Testis (tissue), 2 donors: ENCODE results near the gene CACNA2D3.

Experiments
- POLR2A ChIP-seq: fragments of 450-650 bp; IDR thresholded peaks from one replicate; pipeline ENCODE4 v1.6.1; 2017; ENCODE audit warnings: antibody characterized with exemption, mild to moderate bottlenecking, moderate library complexity
- TF ChIP-seq, protein P1 (sequence below), 3 experiments: fragments of 450-650 bp in 2 of 3; fragments of 200-600 bp in 1 of 3; sonication (generic) in 1 of 3; IDR thresholded peaks; one replicate each; pipeline ENCODE4 v1.5.1; 2016 to 2019; ENCODE audit warnings: antibody characterized with exemption in 3 of 3, mild to moderate bottlenecking in 2 of 3, moderate library complexity in 1 of 3

DNA sequence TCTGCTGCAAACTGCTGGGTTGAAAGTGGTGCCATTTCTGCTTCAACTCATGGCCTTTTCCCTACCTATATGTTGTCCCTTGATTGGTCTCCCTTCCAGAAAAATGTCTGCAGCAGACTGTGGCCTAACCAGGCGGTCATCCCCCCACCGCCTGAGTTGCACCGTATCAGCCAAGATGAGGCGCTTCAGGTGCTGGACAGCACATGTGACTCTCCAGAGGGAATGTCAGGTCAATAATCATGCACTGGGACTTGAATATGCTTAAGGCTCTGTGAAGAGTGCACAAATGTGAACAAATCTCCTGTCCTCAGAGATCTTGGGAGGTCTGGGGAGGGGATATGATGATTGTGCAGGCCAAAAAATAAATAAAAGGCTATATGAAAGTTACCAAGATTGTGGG lies 773.3 kb downstream of the CACNA2D3 start:
- TF ChIP-seq POLR2A = no peak
- TF ChIP-seq, protein P1, sequence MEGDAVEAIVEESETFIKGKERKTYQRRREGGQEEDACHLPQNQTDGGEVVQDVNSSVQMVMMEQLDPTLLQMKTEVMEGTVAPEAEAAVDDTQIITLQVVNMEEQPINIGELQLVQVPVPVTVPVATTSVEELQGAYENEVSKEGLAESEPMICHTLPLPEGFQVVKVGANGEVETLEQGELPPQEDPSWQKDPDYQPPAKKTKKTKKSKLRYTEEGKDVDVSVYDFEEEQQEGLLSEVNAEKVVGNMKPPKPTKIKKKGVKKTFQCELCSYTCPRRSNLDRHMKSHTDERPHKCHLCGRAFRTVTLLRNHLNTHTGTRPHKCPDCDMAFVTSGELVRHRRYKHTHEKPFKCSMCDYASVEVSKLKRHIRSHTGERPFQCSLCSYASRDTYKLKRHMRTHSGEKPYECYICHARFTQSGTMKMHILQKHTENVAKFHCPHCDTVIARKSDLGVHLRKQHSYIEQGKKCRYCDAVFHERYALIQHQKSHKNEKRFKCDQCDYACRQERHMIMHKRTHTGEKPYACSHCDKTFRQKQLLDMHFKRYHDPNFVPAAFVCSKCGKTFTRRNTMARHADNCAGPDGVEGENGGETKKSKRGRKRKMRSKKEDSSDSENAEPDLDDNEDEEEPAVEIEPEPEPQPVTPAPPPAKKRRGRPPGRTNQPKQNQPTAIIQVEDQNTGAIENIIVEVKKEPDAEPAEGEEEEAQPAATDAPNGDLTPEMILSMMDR (IDR thresholded peaks at IDR 0.05) = no peak
